Activated CD4-positive, CD25-positive, alpha-beta regulatory T cell treated with anti-CD3 and anti-CD28 coated beads, Interleukin-2, amount 50 U/mL, for 24 hours (primary cell): ENCODE results near the gene ASB2.

Experiments
- ATAC-seq, 2 donors: fragments of 150-1000 bp; cut with Tn5 transposase; one replicate each; pipeline ENCODE4 v1.10.0; 2021; ENCODE audit warnings: mild to moderate bottlenecking in 1 of 2, moderate library complexity in 1 of 2

ASB2 gene

GRCh38 chr14:93960774-93961438 lies 15.5 kb downstream of the ASB2 start:
- no peak for ATAC-seq

GRCh38 chr14:93960108-93960475 lies 16.3 kb downstream of the ASB2 start:
- peak; percentile 36 to 39 for ATAC-seq

- ATAC-seq, result peak; percentile 73 to 76
Observed at GRCh38 chr14:93959239-93960107, 16.9 kb downstream of the ASB2 start.

GRCh38 chr14:93958567-93959238 lies 17.7 kb downstream of the ASB2 start:
- no peak for ATAC-seq

GRCh38 chr14:93957751-93958566 lies 18.4 kb downstream of the ASB2 start:
- ATAC-seq, result no peak

- ATAC-seq, result no peak
Observed at GRCh38 chr14:93957333-93957710, 19.0 kb downstream of the ASB2 start.

- ATAC-seq, result no peak
Observed at GRCh38 chr14:93956514-93957332, 19.6 kb downstream of the ASB2 start.

GRCh38 chr14:93955850-93956481 lies 20.4 kb downstream of the ASB2 start:
- no peak for ATAC-seq

- ATAC-seq, result peak; percentile 23 to 24
Observed at GRCh38 chr14:93954900-93955849, 21.2 kb downstream of the ASB2 start.

- ATAC-seq, result no peak
Observed at GRCh38 chr14:93954516-93954830, 21.9 kb downstream of the ASB2 start.

- ATAC-seq, result no peak
Observed at GRCh38 chr14:93953739-93954515, 22.4 kb downstream of the ASB2 start.

- no peak for ATAC-seq
Observed at GRCh38 chr14:93953263-93953662, 23.1 kb downstream of the ASB2 start.

GRCh38 chr14:93952829-93953228 lies 23.5 kb downstream of the ASB2 start:
- no peak for ATAC-seq

- no peak for ATAC-seq
Observed at GRCh38 chr14:93951635-93952540, 24.5 kb downstream of the ASB2 start.

- ATAC-seq, result peak in 1 of 2 donors; percentile 34
Observed at GRCh38 chr14:93950948-93951634, 25.3 kb downstream of the ASB2 start.

GRCh38 chr14:93949511-93950075 lies 26.8 kb downstream of the ASB2 start:
- ATAC-seq, result no peak

- no peak for ATAC-seq
Observed at GRCh38 chr14:93947282-93947681, 29.1 kb downstream of the ASB2 start.
